ENCODE data around the gene SPOCK1. TPM values are rescaled to one million over a fixed set of nuclear protein-coding genes. Genes with fewer than 3 reads are reported as not detected.

SPOCK1 gene
- total and polyA plus RNA-seq, 10 donors, result 0.50 to 17.0 (median 6.6) TPM

GRCh38 chr5:137389042-137389441 lies 110.1 kb downstream of the SPOCK1 start:
- H3K27ac ChIP-seq, result no peak overlapping the region
- 59 to 75% (median 70%) methylated on average over 1 of the region's 1 CpG for WGBS, 5 donors
- no peak for DNase-seq
- peaks cover 0 to 10% (median 0%) of the 10 kb centered on the region in 8 donors for H3K9me3 ChIP-seq
- no peaks in the 10 kb centered on the region for H3K27me3 ChIP-seq (replicated peaks in 1 of 7)
- no peak overlapping the region for H3K4me3 ChIP-seq
- H3K4me1 ChIP-seq, result no peaks in the 10 kb centered on the region
- no peaks in the 10 kb centered on the region for H3K36me3 ChIP-seq
- no peak for TF ChIP-seq POLR2A (IDR thresholded peaks at IDR 0.05)
- no peak for TF ChIP-seq POLR2AphosphoS5 (IDR thresholded peaks at IDR 0.05)
- TF ChIP-seq CTCF (IDR thresholded peaks at IDR 0.05 in 8 of 11, conservative IDR thresholded peaks at IDR 0.05 in 3 of 11), result no peak
- intact Hi-C loops (cut with DNase I; ENCODE audit: low total_unique reads), result no loop called here

- Histone ChIP-seq H3K27ac (no peak overlapping the region), H3K4me1 (no peaks in the 10 kb centered on the region), H3K36me3 (no peaks in the 10 kb centered on the region), H3K27me3 (replicated peaks in 1 of 7) (no peaks in the 10 kb centered on the region), H3K4me3 (no peak overlapping the region), H3K9me3 (peaks cover 0 to 27% (median 20%) of the 10 kb centered on the region in 8 donors)
- no peak for DNase-seq
- 47 to 86% (median 67%) methylated on average over 1 of the region's 1 CpG for WGBS, 5 donors
- intact Hi-C loops (cut with DNase I; ENCODE audit: low total_unique reads), result no loop called here
- TF ChIP-seq POLR2A (IDR thresholded peaks at IDR 0.05) (no peak), POLR2AphosphoS5 (IDR thresholded peaks at IDR 0.05) (no peak)
Observed at GRCh38 chr5:137385064-137385463, 114.1 kb downstream of the SPOCK1 start.

GRCh38 chr5:137383909-137384308 lies 115.2 kb downstream of the SPOCK1 start:
- Histone ChIP-seq H3K9me3 (peaks cover 0 to 27% (median 20%) of the 10 kb centered on the region in 8 donors), H3K4me3 (no peak overlapping the region), H3K27me3 (replicated peaks in 1 of 7) (no peaks in the 10 kb centered on the region), H3K4me1 (no peaks in the 10 kb centered on the region), H3K36me3 (no peaks in the 10 kb centered on the region), H3K27ac (no peak overlapping the region)
- no peak for TF ChIP-seq POLR2AphosphoS5 (IDR thresholded peaks at IDR 0.05)
- no peak for TF ChIP-seq POLR2A (IDR thresholded peaks at IDR 0.05)
- no peak for TF ChIP-seq CTCF (IDR thresholded peaks at IDR 0.05 in 8 of 11, conservative IDR thresholded peaks at IDR 0.05 in 3 of 11)
- intact Hi-C loops (cut with DNase I; ENCODE audit: low total_unique reads), result no loop called here
- DNase-seq, result no peak
- WGBS, 5 donors, result 83 to 100% (median 92%) methylated on average over 1 of the region's 1 CpG

GRCh38 chr5:137381555-137381954 lies 117.6 kb downstream of the SPOCK1 start:
- no peaks in the 10 kb centered on the region for H3K27me3 ChIP-seq (replicated peaks in 1 of 7)
- peaks cover 0 to 27% (median 20%) of the 10 kb centered on the region in 8 donors for H3K9me3 ChIP-seq
- intact Hi-C loops (cut with DNase I; ENCODE audit: low total_unique reads), result no loop called here
- no peak overlapping the region for H3K27ac ChIP-seq
- WGBS, 5 donors, result 71 to 100% (median 92%) methylated on average over 1 of the region's 1 CpG
- DNase-seq, result no peak
- H3K4me1 ChIP-seq, result no peaks in the 10 kb centered on the region
- H3K36me3 ChIP-seq, result no peaks in the 10 kb centered on the region
- TF ChIP-seq POLR2AphosphoS5 (IDR thresholded peaks at IDR 0.05) (no peak), CTCF (IDR thresholded peaks at IDR 0.05 in 8 of 11, conservative IDR thresholded peaks at IDR 0.05 in 3 of 11) (no peak), POLR2A (IDR thresholded peaks at IDR 0.05) (no peak)
- H3K4me3 ChIP-seq, result no peak overlapping the region
